HG02588 (cell line): ENCODE results near the gene SMCO3.

ENCODE experiments used
- ATAC-seq: cut with Tn5 transposase; IDR thresholded peaks from one replicate; pipeline ENCODE4 v1.9.1; 2021; ENCODE audit warnings: mild to moderate bottlenecking, moderate library complexity; ENCODE audit not compliant: unreplicated experiment

SMCO3 gene

GRCh38 chr12:14828892-14829291 lies 14.9 kb upstream of the SMCO3 start:
- no peak for ATAC-seq

- ATAC-seq, result no peak
Observed at GRCh38 chr12:14827043-14827442, 13.1 kb upstream of the SMCO3 start.

DNA sequence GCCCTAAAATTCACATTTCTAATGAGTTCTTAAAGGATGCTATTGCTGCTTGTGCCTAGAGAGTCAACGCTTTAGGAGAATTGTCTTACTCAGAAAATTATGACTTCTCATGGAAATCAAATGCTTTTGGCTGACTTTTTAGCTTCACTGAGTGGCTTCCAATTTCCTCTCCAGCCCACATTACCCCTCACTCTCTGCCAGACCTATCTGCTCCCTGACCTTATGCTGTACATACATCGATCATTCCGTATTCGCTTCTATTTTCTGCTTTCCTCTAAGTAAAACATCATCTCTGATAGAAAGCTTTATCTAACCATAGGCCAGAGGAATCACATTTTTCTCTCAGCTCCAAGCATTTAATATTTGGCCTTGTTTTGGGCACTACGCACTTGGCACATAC lies 12.5 kb upstream of the SMCO3 start:
- ATAC-seq, result no peak

DNA sequence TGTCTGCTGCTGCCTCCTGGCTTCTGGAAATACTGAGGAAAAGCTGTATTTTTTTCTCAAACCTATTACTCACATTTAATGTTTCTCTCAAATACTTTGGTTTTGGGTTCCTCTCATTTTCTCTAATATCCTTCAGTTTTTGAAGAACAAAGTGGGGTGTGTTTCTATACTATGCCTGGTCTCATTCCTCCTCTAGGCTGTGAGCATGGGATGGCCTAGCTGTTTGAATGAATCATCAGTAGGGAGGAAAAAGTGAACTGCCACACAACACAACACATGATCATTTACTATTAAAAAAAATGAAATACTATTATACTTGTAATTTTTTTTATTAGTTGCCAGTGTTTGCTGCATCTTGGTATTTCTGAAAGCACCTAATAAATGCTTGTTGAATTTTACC lies 11.3 kb upstream of the SMCO3 start:
- ATAC-seq, result no peak

DNA sequence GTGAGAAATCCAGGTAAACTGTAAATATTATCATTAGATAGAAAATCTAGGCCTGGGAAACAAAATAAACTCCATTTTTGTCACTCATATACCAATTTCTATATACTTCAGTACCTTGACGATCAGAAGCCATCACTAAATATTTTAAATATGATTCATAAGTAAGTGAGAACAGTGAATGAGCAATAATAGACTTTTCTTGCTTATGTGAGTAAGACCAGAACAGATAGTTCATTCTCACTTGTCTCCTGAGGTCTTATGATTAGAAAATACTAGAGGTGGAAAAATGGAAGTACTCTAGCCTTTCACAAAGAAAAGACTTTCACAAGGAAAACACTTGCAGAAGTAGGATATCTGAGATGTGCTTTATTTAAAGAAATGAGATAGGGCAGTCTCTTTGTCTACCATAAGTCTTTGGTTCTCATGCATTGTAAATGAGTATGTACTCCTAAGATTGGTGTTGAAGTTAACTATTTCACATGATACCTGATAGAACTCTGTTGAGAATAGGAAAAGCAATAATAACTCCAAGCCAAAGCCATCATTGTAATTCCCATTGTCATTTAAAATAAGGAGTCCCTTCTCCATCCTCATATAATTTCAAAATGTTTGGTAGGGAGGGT lies 10.1 kb upstream of the SMCO3 start:
- no peak for ATAC-seq

DNA sequence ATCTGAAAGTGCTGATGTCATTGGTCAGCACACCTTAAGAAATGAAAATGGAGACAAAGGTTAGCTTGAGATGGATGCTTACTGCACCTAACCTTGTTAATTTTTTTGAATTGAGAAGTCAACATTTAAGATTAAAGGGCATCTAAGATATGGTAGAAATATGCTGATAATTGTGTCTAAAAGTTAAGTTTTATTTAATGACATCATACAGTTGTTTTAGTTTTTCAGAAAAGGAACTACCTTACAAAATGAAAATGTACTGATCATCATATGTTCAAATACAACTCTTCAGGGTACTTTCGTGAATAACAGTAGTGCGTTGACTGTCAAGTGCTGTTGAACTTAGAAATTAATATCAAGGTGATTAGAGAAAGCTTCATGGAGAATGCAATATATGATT lies 2.5 kb downstream of the SMCO3 start:
- no peak for ATAC-seq

- ATAC-seq, result no peak
Observed at GRCh38 chr12:14810953-14811483, 3.0 kb downstream of the SMCO3 start.

GRCh38 chr12:14810167-14810952 lies 3.6 kb downstream of the SMCO3 start:
- ATAC-seq, result no peak

- ATAC-seq, result peak; percentile 13
Observed at GRCh38 chr12:14803830-14804160, 10.2 kb downstream of the SMCO3 start.

DNA sequence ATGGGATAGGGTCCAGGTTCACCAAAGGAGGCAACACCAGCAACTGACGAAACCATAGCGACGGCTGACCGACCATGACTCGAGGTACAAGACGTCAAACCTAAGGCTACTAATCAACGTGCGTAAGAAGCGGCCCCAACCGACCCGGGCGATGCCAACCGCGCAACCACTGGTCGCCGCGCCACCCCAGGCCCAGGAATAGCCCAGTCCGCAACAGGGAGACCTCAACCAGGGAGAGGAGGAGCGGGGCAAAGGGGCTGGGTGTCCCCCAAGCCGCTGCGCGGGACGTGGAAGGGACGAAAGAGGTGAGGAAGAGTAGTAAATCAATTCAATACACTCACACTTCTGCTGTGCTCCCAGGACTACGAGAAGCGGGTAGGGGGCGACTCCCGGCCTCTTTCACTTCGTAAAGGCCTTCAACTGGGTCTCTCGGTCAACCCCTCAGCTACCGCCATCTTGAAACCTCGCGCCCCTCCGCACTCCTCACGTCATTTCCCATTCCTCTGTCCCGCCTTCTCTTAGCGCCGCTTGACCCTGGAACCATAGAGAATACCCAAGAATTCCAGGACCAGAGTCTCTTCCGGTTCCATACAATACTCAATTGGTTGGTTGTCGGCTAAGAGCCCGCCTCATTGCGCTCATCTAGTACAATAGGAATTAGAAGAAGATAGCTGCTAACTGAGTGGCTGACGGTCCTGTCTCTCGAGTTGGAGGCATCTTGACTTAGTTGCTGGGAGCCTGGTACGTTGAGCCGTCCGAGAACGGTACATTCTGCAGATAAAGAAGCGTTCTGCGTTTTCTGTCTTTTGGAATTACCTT lies 10.8 kb downstream of the SMCO3 start, which contains the start of the genes C12orf60 and WBP11:
Gene C12orf60 (plus strand): TSS at position 660 of the 819 bp plus-strand sequence. CDS start 19,266 bp downstream, outside the sequence.
Gene WBP11 (minus strand): TSS at position 468 of the 819 bp plus-strand sequence. CDS start 2,095 bp downstream, outside the sequence.
- peak; percentile 100 for ATAC-seq

DNA sequence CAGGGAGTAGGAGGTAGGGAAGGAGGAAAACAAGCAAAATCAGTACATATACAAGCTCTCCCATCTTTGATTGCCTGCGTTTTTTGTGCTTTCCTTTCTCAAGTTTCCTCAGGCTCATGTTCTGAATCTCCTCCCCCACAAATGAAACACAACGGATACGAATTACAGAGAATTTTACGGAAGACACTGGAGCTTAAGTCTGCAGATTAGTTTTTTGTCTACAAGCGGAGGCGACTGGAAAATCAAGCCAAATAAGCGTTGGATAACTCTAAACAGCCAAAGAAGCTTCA lies 11.3 kb downstream of the SMCO3 start:
- ATAC-seq, result no peak

GRCh38 chr12:14802247-14802646 lies 11.7 kb downstream of the SMCO3 start:
- ATAC-seq, result no peak

GRCh38 chr12:14795028-14795448 lies 18.9 kb downstream of the SMCO3 start:
- ATAC-seq, result no peak

GRCh38 chr12:14785568-14785967 lies 28.4 kb downstream of the SMCO3 start:
- no peak for ATAC-seq

DNA sequence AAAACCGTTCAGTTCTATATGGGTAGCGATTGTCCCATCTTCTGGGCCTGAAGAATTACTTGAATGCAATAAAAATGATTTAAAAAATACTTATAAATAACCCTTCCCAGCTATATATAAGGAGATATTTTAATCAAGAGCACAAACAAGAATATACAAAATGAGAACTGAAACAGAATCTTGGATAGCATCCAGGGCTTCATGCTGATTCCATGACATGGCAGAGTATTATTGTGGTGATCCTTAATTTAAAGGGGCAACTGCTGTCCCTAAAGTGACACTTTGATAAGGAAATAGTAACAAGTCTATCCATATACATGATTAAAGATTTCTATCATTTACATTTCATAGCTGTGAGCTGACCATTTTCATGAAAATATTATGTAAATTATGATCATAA lies 29.5 kb downstream of the SMCO3 start:
- no peak for ATAC-seq

DNA sequence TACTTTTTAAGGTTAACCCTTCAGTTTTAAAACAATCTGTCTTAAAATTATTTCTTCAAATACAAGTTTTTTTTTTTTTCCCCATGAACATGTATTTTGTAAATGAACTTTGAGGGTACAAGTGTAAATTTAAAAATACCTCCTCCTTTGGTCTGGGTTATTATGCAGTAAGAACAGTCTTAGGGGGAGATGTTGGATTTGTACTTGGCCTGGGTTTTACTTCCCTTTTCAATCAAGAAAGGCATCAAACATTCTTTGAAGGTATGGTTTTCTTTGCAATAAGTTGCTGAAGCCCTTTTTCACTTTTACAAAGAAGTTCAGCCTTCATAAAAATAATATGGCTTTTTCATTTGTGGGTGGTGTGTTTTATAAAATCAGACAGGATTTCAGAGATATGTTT lies 31.2 kb downstream of the SMCO3 start:
- ATAC-seq, result no peak

GRCh38 chr12:14781563-14781962 lies 32.4 kb downstream of the SMCO3 start:
- ATAC-seq, result no peak

- ATAC-seq, result no peak
Observed at GRCh38 chr12:14780859-14781258, 33.1 kb downstream of the SMCO3 start.

DNA sequence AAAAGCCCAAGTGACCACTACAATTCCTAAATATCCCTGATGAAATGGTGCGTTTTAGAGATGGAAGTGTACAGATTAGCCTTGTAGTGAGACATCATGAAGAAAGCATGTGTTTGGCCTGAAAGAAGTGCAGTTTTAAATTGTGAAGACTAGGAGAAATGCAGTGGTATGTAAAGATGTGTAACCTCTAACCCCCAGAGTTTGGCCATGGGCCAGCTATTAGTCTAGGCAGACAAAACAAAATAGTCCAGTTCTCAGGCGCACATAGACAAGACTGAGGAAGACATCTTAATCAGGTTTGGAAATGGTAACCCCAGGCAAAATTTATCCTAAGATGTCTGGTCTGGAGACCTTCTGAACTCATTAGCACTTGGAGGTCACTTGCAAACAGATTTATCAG lies 34.1 kb downstream of the SMCO3 start:
- ATAC-seq, result no peak

GRCh38 chr12:14777271-14777670 lies 36.7 kb downstream of the SMCO3 start:
- ATAC-seq, result no peak

GRCh38 chr12:14776236-14776961 lies 37.6 kb downstream of the SMCO3 start:
- ATAC-seq, result no peak
